ENCODE data around the gene UBE2O. TPM values are rescaled to one million over a fixed set of nuclear protein-coding genes. Genes with fewer than 3 reads are reported as not detected.
A peak's percentile ranks its signal among the peaks of the same experiment; 100 is the strongest.

The UBE2O gene
- total RNA-seq, 1 donor from 2014 or later, result 25.8 TPM

DNA sequence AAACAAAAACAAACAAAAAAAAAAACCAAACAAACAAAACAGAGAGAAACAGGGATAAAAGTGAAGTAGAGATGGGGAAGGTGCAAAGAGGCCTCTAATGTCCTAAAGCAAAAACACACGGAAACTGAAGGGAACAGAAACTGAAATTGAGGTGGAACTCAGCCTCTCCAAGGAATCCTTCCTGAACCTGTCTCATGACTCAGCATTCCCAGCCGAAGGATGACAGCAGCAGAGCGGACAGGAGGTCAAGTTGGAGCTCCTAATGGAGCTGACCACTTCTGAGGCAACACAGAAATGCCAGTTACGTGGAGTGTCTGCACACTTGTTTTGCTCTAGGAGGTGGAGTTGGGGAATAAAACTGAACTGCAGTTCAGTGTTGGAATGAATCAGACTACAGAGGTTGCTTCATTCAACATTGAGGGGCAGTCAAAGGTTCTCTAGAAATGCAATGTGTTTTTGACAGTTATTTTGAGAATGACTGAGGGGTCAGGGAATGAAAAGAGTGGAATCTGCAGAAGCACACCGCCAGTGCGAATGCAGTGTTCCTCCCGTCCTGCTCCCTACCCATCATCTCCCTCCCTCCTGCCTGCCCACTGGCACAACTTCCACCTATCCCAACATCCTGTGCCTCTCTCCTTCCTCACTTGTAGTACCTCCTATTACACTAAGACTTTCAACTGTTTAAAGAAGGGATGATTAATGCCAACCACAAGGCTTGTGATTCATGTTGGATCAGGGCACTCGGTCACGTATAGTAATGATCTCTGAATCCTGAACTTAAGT, 6.3 kb downstream of the UBE2O start:
- no peak for TF ChIP-seq CTCF (IDR thresholded peaks at IDR 0.05; ENCODE audit: insufficient read depth, low read depth, low read length)
- no peak for TF ChIP-seq EZH2 (IDR thresholded peaks at IDR 0.05; ENCODE audit: insufficient read depth, low read length)
- Histone ChIP-seq H4K20me1 (ENCODE audit: insufficient read depth, low read length) (peaks cover 94% of the 10 kb centered on the region), H3K9ac (ENCODE audit: low read length) (peak overlapping the region; percentile 49), H3K4me2 (ENCODE audit: low read length) (peak overlapping the region; percentile 78), H3K9me3 (ENCODE audit: insufficient read depth, low read depth, low read length) (no peaks in the 10 kb centered on the region), H3K27me3 (ENCODE audit: insufficient read depth, low read length) (no peaks in the 10 kb centered on the region), H3K36me3 (ENCODE audit: insufficient read depth, low read length) (no peaks in the 10 kb centered on the region), H3K4me3 (ENCODE audit: insufficient read depth, low read depth, low read length) (peak overlapping the region; percentile 45), H3K4me1 (ENCODE audit: insufficient read depth, low read length) (peaks cover 55% of the 10 kb centered on the region), H2AFZ (ENCODE audit: low read depth, low read length) (no peak overlapping the region), H3K27ac (ENCODE audit: low read depth, low read length) (peak overlapping the region; percentile 60), H3K79me2 (ENCODE audit: insufficient read depth, low read length) (peaks cover 97% of the 10 kb centered on the region)
- Mint-ChIP-seq H3K27me3 (ENCODE audit: low read depth, unreplicated experiment) (no peaks in the 10 kb centered on the region), H3K36me3 (ENCODE audit: low read depth, unreplicated experiment) (peaks cover 2% of the 10 kb centered on the region), H3K27ac (ENCODE audit: unreplicated experiment) (peak overlapping the region; percentile 81), H3K4me3 (ENCODE audit: unreplicated experiment) (peak overlapping the region; percentile 69), H3K9me3 (ENCODE audit: unreplicated experiment) (no peaks in the 10 kb centered on the region), H3K4me1 (ENCODE audit: low read depth, unreplicated experiment) (peaks cover 69% of the 10 kb centered on the region)
- FAIRE-seq (no peak), DNase-seq (ENCODE audit: low read depth) (peak; percentile 90)

DNA sequence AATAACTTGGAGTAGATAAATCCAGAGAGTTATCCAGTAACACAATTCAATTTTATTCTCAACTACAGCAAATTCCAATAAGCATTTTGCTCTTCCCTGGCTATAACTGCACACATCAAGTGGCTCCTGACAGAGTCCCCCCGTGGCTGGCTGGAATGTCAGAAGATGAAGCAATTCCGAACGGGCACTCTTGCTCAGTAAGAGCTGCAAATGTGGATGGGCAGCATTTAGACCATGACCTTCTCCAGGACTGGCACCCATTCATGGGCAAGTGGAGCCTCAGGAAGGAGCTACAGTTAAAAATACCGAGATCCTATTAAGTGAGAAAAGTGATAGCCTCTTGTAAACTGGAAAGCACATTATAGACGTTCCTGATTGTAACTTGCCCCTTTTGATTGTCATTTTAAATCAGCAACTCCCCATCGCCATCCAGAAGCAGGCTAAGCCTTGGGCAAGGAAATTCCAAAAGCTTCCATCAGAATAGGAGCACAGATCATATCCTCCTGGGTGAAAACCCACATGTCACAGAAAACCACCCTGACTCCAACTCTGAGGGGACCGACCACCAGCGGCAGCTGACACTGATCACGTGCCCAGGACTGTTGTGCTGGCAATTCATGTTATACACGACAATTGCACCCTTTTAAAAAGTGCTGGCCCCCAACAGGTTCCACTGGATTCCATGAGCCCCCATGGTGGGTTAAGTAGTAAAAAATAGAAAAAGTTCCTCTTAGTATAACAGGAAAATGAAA, 7.1 kb downstream of the UBE2O start:
- Mint-ChIP-seq H3K4me1 (ENCODE audit: low read depth, unreplicated experiment) (peaks cover 68% of the 10 kb centered on the region), H3K27ac (ENCODE audit: unreplicated experiment) (peak overlapping the region; percentile 81), H3K27me3 (ENCODE audit: low read depth, unreplicated experiment) (no peaks in the 10 kb centered on the region), H3K4me3 (ENCODE audit: unreplicated experiment) (peak overlapping the region; percentile 69), H3K9me3 (ENCODE audit: unreplicated experiment) (no peaks in the 10 kb centered on the region), H3K36me3 (ENCODE audit: low read depth, unreplicated experiment) (peaks cover 2% of the 10 kb centered on the region)
- peak overlapping the region; percentile 60 for H3K27ac ChIP-seq (ENCODE audit: low read depth, low read length)
- no peak for TF ChIP-seq EZH2 (IDR thresholded peaks at IDR 0.05; ENCODE audit: insufficient read depth, low read length)
- TF ChIP-seq CTCF (IDR thresholded peaks at IDR 0.05; ENCODE audit: insufficient read depth, low read depth, low read length), result no peak
- H3K9ac ChIP-seq (ENCODE audit: low read length), result peak overlapping the region; percentile 49
- H3K4me1 ChIP-seq (ENCODE audit: insufficient read depth, low read length), result peaks cover 49% of the 10 kb centered on the region
- H3K27me3 ChIP-seq (ENCODE audit: insufficient read depth, low read length), result no peaks in the 10 kb centered on the region
- peak overlapping the region; percentile 78 for H3K4me2 ChIP-seq (ENCODE audit: low read length)
- no peaks in the 10 kb centered on the region for H3K9me3 ChIP-seq (ENCODE audit: insufficient read depth, low read depth, low read length)
- no peak overlapping the region for H2AFZ ChIP-seq (ENCODE audit: low read depth, low read length)
- peak overlapping the region; percentile 45 for H3K4me3 ChIP-seq (ENCODE audit: insufficient read depth, low read depth, low read length)
- FAIRE-seq (no peak), DNase-seq (ENCODE audit: low read depth) (no peak)
- H4K20me1 ChIP-seq (ENCODE audit: insufficient read depth, low read length), result peaks cover 94% of the 10 kb centered on the region
- no peaks in the 10 kb centered on the region for H3K36me3 ChIP-seq (ENCODE audit: insufficient read depth, low read length)
- H3K79me2 ChIP-seq (ENCODE audit: insufficient read depth, low read length), result peaks cover 97% of the 10 kb centered on the region
